CD4-positive, alpha-beta T cell treated with Interferon gamma for 1 hour (primary cell): ENCODE results near the gene PDE1C.
"Not testable (repeated sequence)": the region's sequence is repeated elsewhere in the genome, so short reads cannot be mapped to it uniquely, and the experiment has no call there.

Experiments used
- DNase-seq: peaks from one replicate; pipeline ENCODE4 v3.0.0-alpha.2; 2020

PDE1C gene

DNA sequence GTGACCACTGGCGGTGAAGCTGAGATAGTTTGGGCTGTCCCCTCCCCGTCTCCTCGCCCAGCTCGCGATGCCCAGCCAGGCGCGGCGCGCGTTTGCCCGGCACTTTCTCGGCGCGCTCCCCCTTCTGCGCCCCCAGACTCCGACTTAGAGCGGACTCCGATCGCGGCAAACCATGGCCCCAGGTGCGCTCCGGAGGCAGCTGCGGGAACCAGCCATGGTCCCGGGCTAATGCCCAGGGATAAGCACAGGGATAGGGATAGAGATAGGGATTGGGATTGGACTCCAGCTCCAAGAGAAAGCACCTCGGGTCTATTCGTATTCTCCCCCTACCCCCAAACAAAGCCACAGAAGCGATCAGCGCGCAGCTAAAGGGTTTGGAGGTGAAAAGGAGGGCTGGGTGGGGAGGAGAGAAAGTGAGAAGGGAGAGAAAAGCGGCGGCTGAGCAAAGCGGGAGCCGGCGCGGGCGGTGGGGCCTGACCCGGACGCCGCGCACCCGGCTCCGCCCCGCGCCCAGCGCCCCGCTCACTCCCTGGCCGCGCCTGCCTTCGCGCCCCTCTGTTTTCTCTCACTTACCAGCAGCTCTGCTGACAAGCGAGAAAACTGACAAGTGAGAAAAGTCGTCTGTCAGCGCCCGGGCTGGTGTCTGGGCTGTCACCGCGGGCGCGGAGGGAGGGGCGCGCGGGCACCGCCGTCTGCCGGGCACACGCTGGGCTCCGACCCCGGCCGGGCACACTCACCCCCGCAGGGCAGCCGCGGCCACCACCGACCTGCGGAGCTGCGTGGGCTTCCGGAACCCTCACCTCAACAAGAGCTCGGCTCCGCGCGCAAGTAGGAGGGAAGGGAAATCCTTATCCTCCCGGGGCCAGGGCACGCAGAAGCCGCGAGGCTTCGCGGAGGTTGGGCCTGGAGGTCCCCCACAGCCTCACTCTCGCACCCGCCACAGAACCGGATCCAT, at the start of gene PDE1C:
PDE1C (minus strand) TSS at position 2 of the 955 bp plus-strand sequence.
- DNase-seq = no peak

DNA sequence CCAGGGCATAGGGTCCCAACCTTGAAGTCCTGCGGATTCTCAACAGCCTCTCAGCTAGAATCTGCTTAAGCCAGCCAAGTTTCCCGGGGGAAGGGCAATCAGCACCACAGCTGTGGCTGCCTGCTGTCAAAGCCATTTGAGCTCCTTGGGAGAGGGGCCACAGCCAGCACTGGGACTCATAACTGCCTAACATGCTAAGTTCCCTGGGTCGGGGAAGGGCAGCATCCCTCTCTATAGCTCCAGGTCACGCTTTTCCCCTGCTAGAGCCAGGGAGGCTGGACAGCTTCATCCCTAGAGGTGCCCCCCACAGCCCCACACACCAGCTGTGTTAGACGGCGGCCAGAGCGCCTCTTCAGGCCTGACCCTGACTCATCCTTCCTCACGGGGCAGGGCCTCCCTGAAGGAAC, 49.6 kb upstream of the PDE1C start:
- no peak for DNase-seq

DNA sequence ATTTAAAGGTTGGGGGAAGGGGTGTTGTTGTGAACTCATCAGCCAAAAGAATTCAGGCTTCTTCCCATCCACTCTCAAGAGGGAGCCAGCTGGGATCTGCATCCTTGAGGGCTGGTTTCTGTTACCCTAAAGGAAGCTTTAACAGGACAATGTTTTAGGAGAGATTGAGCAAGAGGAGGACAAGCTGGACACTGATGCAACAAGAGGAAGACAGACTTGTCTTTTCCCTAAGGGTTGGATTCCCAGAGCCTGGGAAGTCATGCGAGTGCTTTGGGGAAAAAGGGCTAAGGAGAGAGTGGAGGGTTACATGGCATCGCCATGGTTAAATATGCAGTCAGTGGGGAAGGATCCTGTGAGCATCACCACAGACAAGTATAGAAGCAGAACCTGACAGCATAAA, 47.6 kb upstream of the PDE1C start:
- DNase-seq = no peak

DNA sequence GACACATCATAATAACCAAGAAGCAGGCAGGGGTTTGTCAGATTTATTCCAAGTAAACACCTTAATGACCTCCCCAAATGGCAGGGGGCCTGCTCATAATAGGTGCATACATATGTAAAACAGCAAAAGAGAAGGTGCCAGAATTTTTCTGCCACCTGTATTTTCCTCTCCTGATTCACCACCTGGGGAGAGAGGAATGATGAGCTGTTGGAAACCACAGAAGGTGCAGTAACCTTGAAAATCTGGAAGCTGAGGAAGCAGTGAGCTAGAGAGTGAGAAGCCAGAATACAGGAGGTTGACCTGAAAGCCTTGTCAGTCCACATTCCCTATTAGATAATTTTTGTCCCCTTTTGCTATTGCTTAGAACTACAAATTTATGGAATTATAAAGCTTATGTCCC, 46.2 kb upstream of the PDE1C start:
- no peak for DNase-seq

DNA sequence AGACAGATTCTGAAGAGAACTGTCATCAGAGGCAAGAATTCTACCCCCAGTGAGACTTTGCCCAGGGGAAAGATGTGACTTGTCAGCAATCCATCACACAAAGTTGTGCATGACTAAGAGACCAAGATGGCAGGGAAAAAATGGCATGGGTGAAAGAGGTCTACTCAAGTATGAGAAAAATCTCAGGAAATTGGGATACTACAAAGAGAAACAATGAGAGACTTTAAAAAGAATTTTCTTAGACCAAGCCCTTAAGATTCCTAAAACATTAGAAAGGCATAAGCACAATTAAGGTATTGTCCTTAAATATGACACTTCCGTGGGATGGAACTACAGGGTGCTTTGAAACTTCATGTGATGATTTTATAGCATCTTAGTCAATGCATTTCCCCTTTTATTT, 45.6 kb upstream of the PDE1C start:
- no peak for DNase-seq

DNA sequence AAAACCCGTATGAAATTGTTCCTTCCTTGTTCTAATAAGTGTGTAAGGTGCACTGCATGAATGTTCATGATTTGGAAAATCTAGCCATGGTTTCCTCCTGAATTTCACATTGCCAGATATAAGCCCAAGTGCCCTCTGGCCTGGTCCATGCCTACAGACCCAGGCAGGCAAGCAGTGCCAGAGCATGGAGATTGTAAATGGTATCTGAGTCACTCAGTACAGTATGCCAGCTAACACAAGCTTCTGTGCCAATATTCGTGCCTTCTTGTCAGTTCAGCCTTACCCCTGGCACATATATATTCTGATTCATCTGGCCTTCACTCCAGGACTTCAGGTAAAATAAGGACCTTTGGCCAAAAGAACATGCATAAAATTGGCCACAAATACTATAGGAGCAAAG, 38.4 kb upstream of the PDE1C start:
- DNase-seq = no peak

DNA sequence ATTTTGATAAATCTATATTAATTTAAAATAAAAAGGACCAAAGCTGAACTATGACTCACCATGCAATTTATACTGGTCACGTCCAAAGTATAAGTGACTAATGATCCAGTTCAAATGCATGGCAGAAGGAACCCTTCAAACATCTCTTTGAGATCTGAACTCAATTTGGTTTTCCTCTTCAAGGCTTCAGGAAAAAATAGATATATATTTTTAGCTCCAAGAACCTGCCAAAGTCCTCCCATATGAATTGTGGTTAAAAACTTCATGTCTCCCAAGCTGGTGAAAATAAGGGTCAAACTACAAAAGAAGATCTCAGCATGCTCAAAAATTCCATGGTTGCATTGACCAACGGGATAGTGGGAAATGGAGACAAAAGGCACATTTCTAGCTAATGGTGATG, 34.6 kb upstream of the PDE1C start:
- no peak for DNase-seq

DNA sequence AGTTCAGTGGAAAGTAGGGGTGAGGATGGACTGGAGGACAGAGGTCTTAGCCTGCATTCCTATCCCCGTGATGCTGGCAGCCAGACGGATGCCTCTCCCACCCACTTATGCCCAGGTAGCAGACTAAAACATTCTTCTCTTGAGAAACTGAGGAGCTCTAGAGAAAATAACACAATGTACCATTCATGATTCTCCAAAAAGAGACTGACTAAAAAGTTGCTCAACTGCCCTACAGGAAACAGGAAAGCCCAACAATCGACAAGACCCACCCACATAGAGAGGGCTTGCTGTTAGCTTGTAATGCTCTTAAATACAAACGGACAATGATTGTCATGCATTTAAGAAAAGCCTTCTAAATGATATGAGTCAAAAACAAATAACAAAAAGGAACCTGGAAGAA, 33.2 kb upstream of the PDE1C start:
- no peak for DNase-seq

DNA sequence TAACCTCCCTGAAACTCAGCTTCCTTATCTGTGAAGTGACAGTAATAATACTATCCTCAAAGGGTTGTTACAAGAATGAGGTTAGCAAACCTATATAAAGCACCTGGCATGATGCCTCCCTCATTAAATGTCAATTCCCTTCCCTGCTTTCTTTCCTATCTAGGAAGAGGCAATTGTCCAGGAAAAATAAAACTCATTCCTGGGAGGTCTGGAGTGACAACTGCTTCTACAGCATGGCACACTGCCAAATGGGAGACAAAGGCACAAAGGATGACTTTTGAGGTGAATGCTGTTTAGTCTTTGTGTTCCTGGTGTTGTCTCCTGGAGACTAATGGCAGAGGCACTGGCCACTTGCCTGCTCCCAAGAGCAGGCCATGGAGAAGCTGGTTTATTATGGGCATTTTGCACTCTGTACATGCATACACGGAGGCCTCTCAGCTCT, 32.2 kb upstream of the PDE1C start:
- DNase-seq = no peak

DNA sequence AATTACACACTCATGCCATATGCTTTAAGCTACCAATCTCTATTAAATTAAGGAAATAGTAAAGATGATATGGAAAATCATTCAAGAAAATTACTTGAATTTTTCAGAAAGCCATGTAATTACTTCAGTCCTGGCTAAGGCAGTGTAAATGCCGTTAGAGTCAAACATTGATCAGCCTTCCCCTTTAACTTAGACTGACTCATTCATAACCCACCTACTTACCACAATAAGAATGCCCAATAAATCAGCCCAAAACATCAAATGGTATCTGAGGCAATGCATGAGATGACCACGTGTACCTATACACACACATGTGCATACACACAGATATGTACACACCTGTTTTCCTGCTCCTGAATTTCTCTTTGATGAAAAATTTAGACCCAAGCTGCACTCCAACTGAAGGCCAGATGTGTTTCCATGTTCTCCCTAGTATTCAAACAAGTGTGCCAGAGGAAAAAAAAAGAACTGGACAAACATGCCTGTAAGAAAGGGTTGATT, 30.2 kb upstream of the PDE1C start:
- DNase-seq = no peak

DNA sequence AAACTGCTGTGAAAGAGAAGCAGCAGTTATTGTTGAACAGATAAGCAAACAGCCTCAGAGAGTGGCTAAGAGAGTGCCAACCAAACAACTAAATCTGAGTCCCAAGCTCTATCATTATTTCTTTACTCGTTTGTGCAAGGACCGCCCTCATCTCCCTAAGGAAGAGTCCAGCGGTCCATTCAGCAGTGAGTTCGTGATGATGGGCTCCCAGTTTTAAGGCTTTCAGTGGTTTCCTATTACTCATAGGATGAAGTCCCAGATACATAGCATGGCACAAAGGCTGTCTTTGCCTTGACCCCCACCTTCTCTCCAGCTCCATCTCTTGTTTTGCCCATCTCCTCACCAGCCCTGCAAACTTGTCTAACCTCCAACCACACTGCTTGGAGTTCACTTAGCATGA, 24.3 kb upstream of the PDE1C start:
- no peak for DNase-seq

DNA sequence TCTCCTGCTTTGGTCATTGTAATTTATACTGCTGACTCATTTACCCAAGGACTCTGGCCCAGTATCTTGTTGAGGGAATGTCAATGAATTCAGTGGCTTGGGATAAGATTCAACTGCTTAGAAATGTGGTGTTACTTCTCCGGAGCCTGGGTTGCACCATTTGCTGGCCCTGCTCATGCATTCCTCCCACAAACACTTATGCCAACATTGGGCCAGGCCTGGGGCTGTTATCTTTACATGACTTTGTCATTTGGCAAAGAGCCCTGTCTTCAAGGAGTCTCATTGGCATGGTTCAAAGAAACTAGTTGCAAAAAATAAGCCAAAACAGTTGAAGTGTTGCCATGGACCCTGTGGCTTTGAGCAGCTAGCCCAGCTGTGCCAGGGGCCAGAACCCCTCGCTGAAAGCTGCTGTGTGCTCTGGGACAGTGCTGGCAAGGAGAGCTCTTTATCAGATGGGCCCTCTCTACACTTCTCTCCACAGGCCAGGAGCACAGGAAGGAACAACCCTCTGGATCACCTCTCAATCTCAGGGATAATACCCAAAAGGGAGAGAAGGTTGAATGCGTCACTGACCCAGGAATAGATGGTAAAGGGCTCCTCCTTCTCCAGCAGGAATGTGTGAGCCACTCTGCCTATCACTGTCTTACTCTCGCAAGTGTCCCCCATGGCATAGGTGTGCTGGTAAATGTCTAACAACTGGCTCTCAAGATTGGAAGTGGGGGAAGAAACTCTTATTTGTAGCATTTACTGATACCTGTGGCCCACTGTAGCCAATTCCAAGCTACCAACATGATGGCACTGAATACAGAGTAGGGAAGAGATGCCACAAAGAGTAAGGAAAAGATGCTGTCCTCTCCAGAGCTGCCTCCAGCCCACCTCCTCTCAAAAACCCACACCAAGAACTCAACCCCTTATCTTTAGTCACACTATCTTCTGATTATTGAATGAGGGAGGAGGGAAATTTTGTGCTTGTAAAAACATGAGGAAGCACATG, 23.5 kb upstream of the PDE1C start:
- no peak for DNase-seq

DNA sequence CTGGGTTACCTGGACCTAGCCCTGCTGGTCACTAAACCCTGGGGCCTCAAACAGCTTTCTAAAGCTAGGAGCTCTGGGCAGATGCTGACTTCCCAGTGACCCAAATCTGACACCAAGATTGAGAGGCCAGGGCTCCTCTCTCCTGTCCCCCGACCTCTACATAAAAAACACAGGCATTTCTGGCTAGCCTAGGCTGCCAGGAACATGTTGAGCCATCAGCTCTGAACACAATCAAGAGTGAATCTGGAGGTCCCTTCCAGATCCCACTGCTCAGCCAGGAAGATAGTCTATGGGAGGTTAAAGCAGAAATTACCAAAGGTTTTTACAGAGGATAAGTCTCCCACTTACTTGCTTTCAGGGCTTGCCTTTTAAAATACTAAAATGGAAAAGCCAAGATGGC, 22.1 kb upstream of the PDE1C start:
- DNase-seq = no peak

DNA sequence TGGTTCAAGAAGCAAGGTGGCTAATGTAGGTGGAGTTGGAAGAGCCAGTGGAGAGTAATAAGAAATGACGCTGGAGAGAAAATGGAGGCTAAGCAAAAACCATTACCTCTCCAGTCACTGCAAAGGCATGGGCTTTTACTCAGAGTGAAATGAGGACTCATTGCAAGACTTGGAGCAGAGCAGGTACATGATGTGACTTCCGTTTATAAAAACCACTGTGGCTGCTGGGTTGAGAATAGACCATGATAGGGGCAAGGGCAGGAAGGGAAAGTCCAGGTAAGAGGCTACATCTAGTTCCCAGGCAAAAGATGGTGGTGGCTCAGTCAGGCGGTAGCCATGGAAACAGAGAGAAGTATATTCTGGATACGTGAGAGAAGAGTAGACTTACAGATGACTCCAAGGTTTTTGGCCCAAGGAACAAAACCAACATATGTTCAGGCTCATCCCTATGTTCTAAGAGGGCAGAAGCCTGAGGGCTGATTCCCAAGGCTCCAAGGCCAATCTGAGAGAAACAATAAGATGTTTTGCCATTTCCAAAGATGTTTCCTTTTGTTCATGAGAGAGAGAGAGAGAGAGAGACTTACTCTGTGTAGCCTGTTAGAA, 21.5 kb upstream of the PDE1C start:
- DNase-seq = no peak

DNA sequence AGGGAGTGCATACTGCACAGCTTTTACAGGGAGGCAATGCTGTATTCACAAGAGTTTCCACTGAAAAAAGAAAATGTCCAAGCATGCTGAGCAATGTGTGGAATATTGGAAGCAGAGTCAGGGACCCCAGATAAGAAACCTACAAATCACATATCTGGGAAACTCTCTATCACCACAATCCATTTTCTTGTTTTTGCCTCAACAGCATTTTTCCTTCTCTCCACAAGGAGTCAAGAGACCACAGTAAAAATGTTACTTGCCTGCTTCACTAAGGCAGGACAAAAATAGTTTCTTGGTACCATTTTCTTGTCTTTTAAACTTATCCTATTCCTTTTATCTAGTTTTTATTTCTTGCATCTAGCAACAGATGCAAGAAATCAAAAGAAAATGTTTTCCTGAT, 19.5 kb upstream of the PDE1C start:
- DNase-seq = no peak

DNA sequence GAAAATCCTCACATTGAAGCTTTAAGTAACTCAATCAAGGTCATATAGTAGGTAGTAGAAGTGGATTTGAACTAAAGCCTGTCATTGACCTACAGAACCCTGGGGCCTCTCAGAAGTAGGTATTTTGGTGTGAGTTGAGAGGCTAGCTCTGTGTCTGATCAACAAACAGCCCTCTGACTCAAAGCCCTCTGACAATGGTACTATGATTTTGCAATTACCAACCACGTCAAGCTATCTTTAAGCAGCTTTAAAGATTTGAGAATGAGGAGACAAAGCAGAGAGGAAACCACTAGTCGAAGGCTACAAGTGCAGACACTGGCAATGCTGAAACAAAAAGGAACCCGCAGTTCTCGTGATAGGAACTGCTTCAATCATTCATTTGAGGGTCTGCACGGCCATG, 19.0 kb upstream of the PDE1C start:
- DNase-seq = no peak

DNA sequence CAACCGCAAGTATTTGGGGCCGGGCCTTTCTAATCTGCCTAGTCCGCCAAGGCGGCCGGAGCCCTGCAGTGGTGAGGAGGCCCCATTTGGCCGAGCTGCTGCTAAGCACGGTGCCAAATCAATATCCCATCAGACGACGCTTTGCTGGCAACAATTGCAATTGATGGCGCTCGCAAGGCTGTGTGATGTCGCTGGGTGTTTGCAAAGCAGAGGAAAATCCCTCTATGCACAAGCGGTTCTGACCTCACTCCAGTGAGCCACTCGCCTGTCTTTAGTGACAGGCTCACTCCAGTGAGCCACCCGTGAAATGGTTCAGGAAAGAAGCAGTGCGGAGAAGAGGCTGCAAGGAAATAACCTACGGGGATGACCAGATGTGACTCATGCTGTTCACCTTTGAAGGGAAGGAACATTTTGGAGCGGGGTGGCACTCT, 18.3 kb upstream of the PDE1C start:
- DNase-seq = no peak

DNA sequence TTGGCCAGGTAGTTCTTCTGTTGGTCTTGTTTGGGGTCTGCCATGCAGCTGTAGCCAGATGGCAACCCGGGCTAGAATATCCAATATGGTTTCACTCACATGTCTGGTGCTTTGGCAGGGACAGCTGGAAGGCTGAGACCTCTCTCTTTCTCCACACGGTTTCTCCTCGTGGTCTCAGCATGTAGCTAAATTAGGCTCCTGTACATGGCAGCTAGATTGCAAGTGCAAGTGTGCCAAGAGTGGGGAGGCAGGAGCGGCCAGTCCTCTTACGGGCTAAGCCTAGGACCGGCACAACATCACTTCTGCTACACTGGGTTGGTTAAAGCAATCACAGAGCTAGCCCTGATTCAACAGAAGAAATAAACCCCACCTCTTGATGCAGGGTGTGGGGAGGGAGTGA, 9.3 kb upstream of the PDE1C start:
- DNase-seq = no peak

DNA sequence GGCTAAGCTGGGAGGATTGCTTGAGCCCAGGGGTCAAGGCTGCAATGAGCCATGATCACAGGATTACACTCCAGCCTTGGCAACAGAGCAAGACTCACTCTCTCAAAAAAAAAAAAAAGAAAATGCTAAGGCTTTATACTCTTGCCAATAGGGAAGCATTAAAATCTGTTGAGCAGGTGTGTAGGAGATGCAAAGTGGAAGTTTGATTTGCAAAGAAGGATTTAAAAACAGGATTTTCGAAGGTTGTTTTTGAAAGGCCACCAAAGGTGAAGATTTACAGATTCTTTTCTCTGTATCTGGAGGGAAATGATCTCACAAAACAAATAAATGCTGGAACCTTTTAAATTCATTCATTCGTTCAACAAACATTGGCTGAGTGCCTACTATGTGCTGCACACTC, 8.6 kb upstream of the PDE1C start:
- DNase-seq = no peak

DNA sequence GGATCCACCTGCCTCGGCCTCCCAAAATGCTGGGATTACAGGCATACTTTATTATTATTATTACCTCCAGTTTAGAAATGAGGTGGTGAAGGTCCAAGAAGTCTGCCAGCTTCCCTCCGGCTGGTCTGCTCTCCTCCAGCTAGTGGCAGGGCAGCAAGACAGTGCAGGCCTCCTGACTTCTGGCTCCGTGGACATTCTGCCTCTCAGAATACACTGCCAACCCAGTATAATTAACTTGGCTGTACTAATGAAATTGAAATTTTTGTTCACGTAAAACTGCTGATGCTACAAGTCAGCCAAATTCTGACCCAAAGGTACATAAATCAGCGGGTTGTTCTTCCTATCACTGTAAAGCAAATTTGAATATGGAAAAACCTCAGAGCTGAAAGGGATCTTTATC, 7.6 kb upstream of the PDE1C start:
- DNase-seq = no peak

DNA sequence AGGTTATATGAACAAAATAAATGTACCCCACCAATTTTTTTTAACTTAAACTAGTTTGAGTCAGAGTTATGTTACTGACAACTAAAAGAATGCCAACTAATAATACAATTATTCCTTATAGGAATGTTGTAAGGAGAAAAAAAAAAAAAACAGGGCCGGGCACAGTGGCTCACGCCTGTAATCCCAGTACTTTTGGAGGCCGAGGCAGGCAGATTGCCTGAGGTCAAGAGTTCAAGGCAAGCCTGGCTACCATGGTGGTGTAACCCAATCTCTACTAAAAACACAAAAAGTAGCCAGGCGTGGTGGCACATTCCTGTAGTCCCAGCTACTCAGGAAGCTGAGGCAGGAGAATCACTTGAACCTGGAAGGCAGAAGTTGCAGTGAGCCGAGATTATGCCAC, 6.6 kb upstream of the PDE1C start:
- DNase-seq = not testable (repeated sequence)

DNA sequence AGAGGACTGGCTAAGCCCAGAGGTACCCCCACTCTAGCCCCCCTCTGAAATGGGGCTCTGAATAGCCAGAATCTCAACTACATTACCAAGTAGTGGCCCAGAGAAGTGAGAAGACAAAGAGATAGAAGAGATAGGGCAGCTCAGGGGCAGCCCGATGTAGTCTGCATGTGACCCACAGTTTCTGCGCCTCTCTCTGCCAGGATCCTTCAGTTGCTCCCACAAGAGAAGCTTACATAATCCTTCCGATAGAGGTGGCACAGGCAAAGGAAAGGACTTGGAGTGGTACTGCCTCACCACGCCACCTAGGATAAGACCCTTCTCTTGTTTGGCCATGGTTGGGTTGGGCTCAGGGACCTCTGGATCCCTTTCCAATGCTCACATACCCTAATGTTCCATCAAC, 5.4 kb upstream of the PDE1C start:
- DNase-seq = no peak
